HL-60 (cell line): ENCODE results near the gene PGLYRP4.

Experiments
- CTCF ChIP-seq: IDR thresholded peaks from one replicate; pipeline ENCODE4 v1.5.1; 2011; ENCODE audit warnings: low read length, control low read depth, inconsistent platforms; ENCODE audit not compliant: insufficient read depth
- POLR2AphosphoS5 ChIP-seq: IDR thresholded peaks from 2 replicates; pipeline ENCODE4 v1.6.1; 2012; ENCODE audit warnings: low read depth
- SPI1 ChIP-seq: IDR thresholded peaks from 2 replicates; pipeline ENCODE4 v1.6.1; 2012; ENCODE audit warnings: low read depth, mild to moderate bottlenecking, borderline replicate concordance
- TF ChIP-seq, protein P1 (sequence below): IDR thresholded peaks from 2 replicates; pipeline ENCODE4 v1.6.1; 2012; ENCODE audit warnings: low read depth; ENCODE audit not compliant: insufficient replicate concordance

DNA sequence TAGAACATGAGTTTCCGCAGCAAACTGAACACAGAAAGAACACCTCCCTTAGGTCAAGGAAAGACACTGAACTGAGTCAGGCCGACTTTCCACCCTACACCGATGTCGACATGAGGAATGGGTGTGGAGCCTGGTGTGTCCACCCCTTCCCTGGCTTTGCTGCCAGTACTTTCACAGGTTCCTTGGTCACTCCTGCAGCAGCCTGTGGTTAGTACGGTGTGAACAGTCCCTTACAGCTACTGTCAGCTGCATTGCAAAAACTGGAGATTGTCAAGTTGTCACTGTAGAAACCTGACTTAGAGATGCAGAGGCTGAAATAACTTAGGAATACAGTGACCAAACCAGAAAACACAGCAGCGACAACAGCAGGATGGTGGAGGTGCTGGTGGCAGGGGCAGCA, 43.0 kb downstream of the PGLYRP4 start:
- TF ChIP-seq CTCF (no peak), POLR2AphosphoS5 (no peak), SPI1 (no peak)
- TF ChIP-seq, protein P1, sequence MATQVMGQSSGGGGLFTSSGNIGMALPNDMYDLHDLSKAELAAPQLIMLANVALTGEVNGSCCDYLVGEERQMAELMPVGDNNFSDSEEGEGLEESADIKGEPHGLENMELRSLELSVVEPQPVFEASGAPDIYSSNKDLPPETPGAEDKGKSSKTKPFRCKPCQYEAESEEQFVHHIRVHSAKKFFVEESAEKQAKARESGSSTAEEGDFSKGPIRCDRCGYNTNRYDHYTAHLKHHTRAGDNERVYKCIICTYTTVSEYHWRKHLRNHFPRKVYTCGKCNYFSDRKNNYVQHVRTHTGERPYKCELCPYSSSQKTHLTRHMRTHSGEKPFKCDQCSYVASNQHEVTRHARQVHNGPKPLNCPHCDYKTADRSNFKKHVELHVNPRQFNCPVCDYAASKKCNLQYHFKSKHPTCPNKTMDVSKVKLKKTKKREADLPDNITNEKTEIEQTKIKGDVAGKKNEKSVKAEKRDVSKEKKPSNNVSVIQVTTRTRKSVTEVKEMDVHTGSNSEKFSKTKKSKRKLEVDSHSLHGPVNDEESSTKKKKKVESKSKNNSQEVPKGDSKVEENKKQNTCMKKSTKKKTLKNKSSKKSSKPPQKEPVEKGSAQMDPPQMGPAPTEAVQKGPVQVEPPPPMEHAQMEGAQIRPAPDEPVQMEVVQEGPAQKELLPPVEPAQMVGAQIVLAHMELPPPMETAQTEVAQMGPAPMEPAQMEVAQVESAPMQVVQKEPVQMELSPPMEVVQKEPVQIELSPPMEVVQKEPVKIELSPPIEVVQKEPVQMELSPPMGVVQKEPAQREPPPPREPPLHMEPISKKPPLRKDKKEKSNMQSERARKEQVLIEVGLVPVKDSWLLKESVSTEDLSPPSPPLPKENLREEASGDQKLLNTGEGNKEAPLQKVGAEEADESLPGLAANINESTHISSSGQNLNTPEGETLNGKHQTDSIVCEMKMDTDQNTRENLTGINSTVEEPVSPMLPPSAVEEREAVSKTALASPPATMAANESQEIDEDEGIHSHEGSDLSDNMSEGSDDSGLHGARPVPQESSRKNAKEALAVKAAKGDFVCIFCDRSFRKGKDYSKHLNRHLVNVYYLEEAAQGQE, result no peak
